ENCODE results near the gene DYNLRB2.

DYNLRB2 gene

GRCh38 chr16:80507538-80507937, 33.3 kb upstream of the DYNLRB2 start:
- H3K4me3 ChIP-seq (IDR thresholded peaks at IDR 0.05; ENCODE audit: insufficient read depth, low read depth, low read length), result no peak overlapping the region
- no peaks in the 10 kb centered on the region for H3K27me3 ChIP-seq (ENCODE audit: insufficient read depth, low read depth)
- no peak for TF ChIP-seq CTCF (conservative IDR thresholded peaks at IDR 0.05; ENCODE audit: low read depth, low read length)
- no peaks in the 10 kb centered on the region for H3K4me1 ChIP-seq (ENCODE audit: low read depth, poor library complexity, severe bottlenecking)
- no peak overlapping the region for H3K9ac ChIP-seq
- H3K4me2 ChIP-seq, result no peak overlapping the region
- H4K20me1 ChIP-seq (ENCODE audit: insufficient read depth), result no peaks in the 10 kb centered on the region
- no peak overlapping the region for H2AFZ ChIP-seq (ENCODE audit: low read depth)
- no peak overlapping the region for H3K27ac ChIP-seq
- H3K36me3 ChIP-seq (ENCODE audit: insufficient read depth), result no peaks in the 10 kb centered on the region
- no peaks in the 10 kb centered on the region for H3K79me2 ChIP-seq (ENCODE audit: insufficient read depth, low read depth)

- Histone ChIP-seq H3K4me2 (no peak overlapping the region), H3K4me3 (IDR thresholded peaks at IDR 0.05; ENCODE audit: insufficient read depth, low read depth, low read length) (no peak overlapping the region), H3K9ac (no peak overlapping the region), H3K27me3 (ENCODE audit: insufficient read depth, low read depth) (no peaks in the 10 kb centered on the region), H4K20me1 (ENCODE audit: insufficient read depth) (no peaks in the 10 kb centered on the region), H3K36me3 (ENCODE audit: insufficient read depth) (no peaks in the 10 kb centered on the region), H3K79me2 (ENCODE audit: insufficient read depth, low read depth) (no peaks in the 10 kb centered on the region), H3K27ac (no peak overlapping the region), H2AFZ (ENCODE audit: low read depth) (no peak overlapping the region), H3K4me1 (ENCODE audit: low read depth, poor library complexity, severe bottlenecking) (no peaks in the 10 kb centered on the region)
- no peak for TF ChIP-seq CTCF (conservative IDR thresholded peaks at IDR 0.05; ENCODE audit: low read depth, low read length)
Measured at GRCh38 chr16:80509872-80510271, 30.9 kb upstream of the DYNLRB2 start.

DNA sequence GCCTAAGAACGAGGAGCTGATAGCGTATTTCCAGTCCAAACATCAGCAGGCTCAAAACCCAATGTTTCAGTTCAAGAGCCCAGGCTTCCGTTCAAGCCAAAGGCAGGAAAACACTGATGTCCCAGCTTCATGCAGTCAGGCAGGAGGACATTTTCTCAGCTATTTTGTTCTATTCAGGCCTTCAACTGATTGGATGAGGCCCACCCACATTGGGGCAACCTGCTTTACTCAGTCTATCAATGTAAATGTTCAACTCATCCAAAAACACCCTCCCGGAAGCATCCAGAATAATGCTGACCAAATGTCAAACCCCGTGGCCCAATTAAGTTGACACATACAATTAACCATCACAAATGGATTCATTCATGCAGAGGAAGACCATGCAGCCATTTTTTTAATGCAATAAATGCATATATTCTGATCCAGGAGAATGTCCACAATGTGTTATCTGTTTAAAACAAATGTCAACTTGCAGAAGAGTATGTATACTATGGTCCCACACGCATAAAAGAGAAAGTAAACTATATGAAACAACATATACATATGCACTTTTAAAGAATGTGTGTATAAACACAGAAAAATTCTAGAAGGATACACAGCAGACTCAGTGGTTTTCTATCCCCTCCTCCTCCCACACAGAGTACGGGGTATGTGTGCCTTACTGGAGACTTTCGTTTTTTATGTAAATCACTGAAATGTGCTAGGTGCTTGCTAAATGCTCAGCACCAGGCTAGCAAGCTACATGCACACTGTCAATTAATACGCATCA, 28.8 kb upstream of the DYNLRB2 start:
- H3K36me3 ChIP-seq (ENCODE audit: insufficient read depth), result no peaks in the 10 kb centered on the region
- H3K4me2 ChIP-seq, result no peak overlapping the region
- no peaks in the 10 kb centered on the region for H3K27me3 ChIP-seq (ENCODE audit: insufficient read depth, low read depth)
- no peak overlapping the region for H2AFZ ChIP-seq (ENCODE audit: low read depth)
- no peaks in the 10 kb centered on the region for H3K79me2 ChIP-seq (ENCODE audit: insufficient read depth, low read depth)
- H3K4me3 ChIP-seq (IDR thresholded peaks at IDR 0.05; ENCODE audit: insufficient read depth, low read depth, low read length), result no peak overlapping the region
- no peak overlapping the region for H3K9ac ChIP-seq
- H3K27ac ChIP-seq, result no peak overlapping the region
- no peak for TF ChIP-seq CTCF (conservative IDR thresholded peaks at IDR 0.05; ENCODE audit: low read depth, low read length)
- H4K20me1 ChIP-seq (ENCODE audit: insufficient read depth), result no peaks in the 10 kb centered on the region
- H3K4me1 ChIP-seq (ENCODE audit: low read depth, poor library complexity, severe bottlenecking), result no peaks in the 10 kb centered on the region

- H3K27ac ChIP-seq, result no peak overlapping the region
- H3K27me3 ChIP-seq (ENCODE audit: insufficient read depth, low read depth), result no peaks in the 10 kb centered on the region
- H3K9ac ChIP-seq, result no peak overlapping the region
- TF ChIP-seq CTCF (conservative IDR thresholded peaks at IDR 0.05; ENCODE audit: low read depth, low read length), result no peak
- no peak overlapping the region for H2AFZ ChIP-seq (ENCODE audit: low read depth)
- no peak overlapping the region for H3K4me2 ChIP-seq
- H3K36me3 ChIP-seq (ENCODE audit: insufficient read depth), result no peaks in the 10 kb centered on the region
- no peaks in the 10 kb centered on the region for H3K4me1 ChIP-seq (ENCODE audit: low read depth, poor library complexity, severe bottlenecking)
- H4K20me1 ChIP-seq (ENCODE audit: insufficient read depth), result no peaks in the 10 kb centered on the region
- no peak overlapping the region for H3K4me3 ChIP-seq (IDR thresholded peaks at IDR 0.05; ENCODE audit: insufficient read depth, low read depth, low read length)
- no peaks in the 10 kb centered on the region for H3K79me2 ChIP-seq (ENCODE audit: insufficient read depth, low read depth)
Measured at GRCh38 chr16:80512593-80512853, 28.3 kb upstream of the DYNLRB2 start.

Measured in KMS-11 (cell line).